B cell (primary cell): ENCODE measurements around the gene SLC12A7. TPM values are rescaled to one million over a fixed set of nuclear protein-coding genes. Genes with fewer than 3 reads are reported as not detected.

ENCODE experiments used
- ATAC-seq: fragments of 200-7000 bp; cut with Tn5 transposase; one replicate; pipeline ENCODE4 v1.10.0; 2021; ENCODE audit warnings: low read depth, mild to moderate bottlenecking, moderate number of reproducible peaks, moderate library complexity
- CTCF ChIA-PET: fragments of 350-600 bp; sonication (Branson Sonifier 250); formaldehyde crosslinking; loops from one replicate; lab custom pipeline; 2021; ENCODE audit warnings: antibody characterized with exemption, inconsistent platforms; lab: Charles Lee
- POLR2A ChIA-PET: fragments of 350-600 bp; sonication (Branson Sonifier 250); formaldehyde crosslinking; loops from one replicate; lab custom pipeline; 2021; ENCODE audit warnings: antibody characterized with exemption; lab: Charles Lee
- DNase-seq: peaks from one replicate; pipeline ENCODE4 v3.0.0; 2013
- H2AFZ ChIP-seq: 2 replicates; pipeline ENCODE4 v1.6.1; 2012; ENCODE audit warnings: mild to moderate bottlenecking, low read depth, low read length; ENCODE audit not compliant: insufficient read depth, poor library complexity, severe bottlenecking
- H3K27ac ChIP-seq, 2 donors: 1 replicate in 1 of 2; 2 replicates in 1 of 2; pipeline ENCODE4 v1.5.1; 2012 to 2013; ENCODE audit warnings: low read length in 2 of 2, mild to moderate bottlenecking in 2 of 2, moderate library complexity in 1 of 2
- H3K27me3 ChIP-seq, 4 experiments: fragments of 200-600 bp in 1 of 4; sonication (generic) in 1 of 4; replicated peaks in 1 of 4; 1 replicate in 2 of 4; 2 replicates in 2 of 4; pipeline versions ENCODE4 v1.6.1 to v1.7.0; 2013 to 2016; ENCODE audit warnings: low read length in 3 of 4, mild to moderate bottlenecking in 2 of 4, mixed read lengths in 1 of 4, moderate library complexity in 1 of 4; ENCODE audit not compliant: insufficient read depth in 4 of 4, control insufficient read depth in 3 of 4; ENCODE audit errors: control extremely low read depth in 1 of 4
- H3K36me3 ChIP-seq, 2 experiments: replicated peaks in 1 of 2; 1 replicate in 1 of 2; 2 replicates in 1 of 2; pipeline versions ENCODE4 v1.6.1 to v1.7.1; 2013; ENCODE audit warnings: low read length in 1 of 2; ENCODE audit not compliant: insufficient read depth in 2 of 2, control insufficient read depth in 1 of 2; ENCODE audit errors: control extremely low read depth in 1 of 2, extremely low read depth in 1 of 2
- H3K4me1 ChIP-seq, 2 donors: fragments of 200-600 bp in 1 of 2; sonication (generic) in 1 of 2; 1 replicate in 1 of 2; 2 replicates in 1 of 2; pipeline versions ENCODE4 v1.5.1 to v1.6.1; 2013 to 2017; ENCODE audit warnings: low read length in 2 of 2; ENCODE audit not compliant: control insufficient read depth in 2 of 2, insufficient read depth in 2 of 2
- H3K4me2 ChIP-seq: replicated peaks from 2 replicates; pipeline ENCODE3; 2012; ENCODE audit warnings: mild to moderate bottlenecking, low read depth, low read length; ENCODE audit not compliant: poor library complexity, severe bottlenecking
- H3K4me3 ChIP-seq, 5 experiments: fragments of 200-600 bp in 1 of 5; sonication (generic) in 1 of 5; 1 replicate in 3 of 5; 2 replicates in 2 of 5; pipeline versions ENCODE4 v1.5.1 to v1.7.0; 2011 to 2016; ENCODE audit warnings: low read length in 4 of 5, mild to moderate bottlenecking in 4 of 5, low read depth in 2 of 5, control low read depth in 1 of 5, moderate library complexity in 1 of 5; ENCODE audit not compliant: insufficient read depth in 1 of 5; ENCODE audit errors: control extremely low read depth in 1 of 5, extremely low read depth in 1 of 5
- H3K79me2 ChIP-seq: fragments of 200-600 bp; sonication (generic); one replicate; pipeline ENCODE4 v1.6.0; 2016; ENCODE audit warnings: low read length; ENCODE audit not compliant: control insufficient read depth, insufficient read depth
- H3K9ac ChIP-seq: fragments of 200-600 bp; sonication (generic); 2 replicates; pipeline ENCODE4 v1.6.1; 2017; ENCODE audit warnings: mild to moderate bottlenecking, low read length, moderate library complexity
- H3K9me3 ChIP-seq, 3 donors: one replicate each; pipeline versions ENCODE4 v1.6.1 to v1.7.1; 2013; ENCODE audit warnings: low read length in 2 of 3; ENCODE audit not compliant: control insufficient read depth in 2 of 3, insufficient read depth in 1 of 3; ENCODE audit errors: control extremely low read depth in 1 of 3
- H4K20me1 ChIP-seq: 2 replicates; pipeline ENCODE4 v1.6.0; 2012; ENCODE audit warnings: mild to moderate bottlenecking, low read length; ENCODE audit not compliant: insufficient read depth, control insufficient read depth, poor library complexity, severe bottlenecking
- H3K27ac Mint-ChIP-seq: one replicate; pipeline ENCODE4 v1.8.0; 2021; ENCODE audit warnings: mixed read lengths
- H3K27me3 Mint-ChIP-seq: one replicate; pipeline ENCODE4 v1.8.0; 2021; ENCODE audit warnings: mixed read lengths
- H3K4me1 Mint-ChIP-seq: one replicate; pipeline ENCODE4 v1.8.0; 2021; ENCODE audit warnings: mixed read lengths
- H3K4me3 Mint-ChIP-seq: one replicate; pipeline ENCODE4 v1.8.0; 2021; ENCODE audit warnings: mixed read lengths
- H3K9me3 Mint-ChIP-seq: one replicate; pipeline ENCODE4 v1.8.0; 2022; ENCODE audit warnings: mixed read lengths; ENCODE audit not compliant: insufficient read depth
- CTCF ChIP-seq: fragments of 200-600 bp; IDR thresholded peaks from one replicate; pipeline ENCODE4 v1.8.0; 2022; ENCODE audit warnings: antibody characterized with exemption, mild to moderate bottlenecking
- EZH2 ChIP-seq: IDR thresholded peaks from 2 replicates; pipeline ENCODE4 v1.6.1; 2012; ENCODE audit warnings: borderline replicate concordance, low read depth, mild to moderate bottlenecking, moderate library complexity, low read length; ENCODE audit not compliant: insufficient read depth, poor library complexity, severe bottlenecking
- WGBS: methylation state at CpG from one replicate; pipeline ENCODE4 v1.1.5; 2013; ENCODE audit warnings: missing lambda C conversion rate; ENCODE audit not compliant: insufficient coverage; 5-methylcytosine and 5-hydroxymethylcytosine counted together
- intact Hi-C: fragments of 100-400 bp; cut with micrococcal nuclease; formaldehyde crosslinking; loops from one replicate; pipeline ENCODE4 v1.10.0; 2022
- polyA plus RNA-seq: library from polyadenylated mRNA; depleted of rRNA; stranded (reverse); fragments of >200 nt; gene quantifications from 2 replicates; pipeline ENCODE4 v1.2.3, GENCODE V29; 2012
- total RNA-seq, 2 donors: library from RNA; stranded (reverse); fragments of 120-200 nt in 1 of 2; gene quantifications; 1 replicate in 1 of 2; 2 replicates in 1 of 2; pipeline versions ENCODE4 v1.2.3 to v1.2.4, GENCODE V29; 2013 to 2022

Gene SLC12A7
- total and polyA plus RNA-seq, 2 donors (not counting 1 experiment from before 2014, with no cell fraction given), result 25.5 to 34.4 TPM

DNA sequence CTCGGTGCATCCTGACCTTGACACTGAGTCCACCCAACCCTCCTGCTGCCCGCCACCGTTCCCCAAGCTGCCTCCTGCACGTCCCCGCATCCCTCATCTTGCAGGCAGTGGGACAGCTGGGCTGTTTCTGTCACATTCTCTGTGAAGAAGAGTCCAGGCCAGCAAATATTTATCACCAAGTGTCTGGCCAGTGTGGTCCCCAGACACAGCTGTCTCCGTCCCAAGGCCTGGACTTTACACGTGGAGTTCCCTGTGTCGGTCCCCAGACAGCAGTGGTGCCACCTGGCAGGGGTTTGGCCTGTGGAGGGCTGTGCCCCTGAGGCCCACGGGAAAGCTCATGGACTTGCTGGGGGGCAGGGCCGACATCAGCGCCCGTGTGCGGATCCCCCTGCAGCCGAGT, 9.2 kb upstream of the SLC12A7 start:
- Histone ChIP-seq H3K4me2 (no peak overlapping the region), H2AFZ (no peak overlapping the region), H3K36me3 (no peaks in the 10 kb centered on the region), H4K20me1 (no peaks in the 10 kb centered on the region), H3K9me3 (peaks cover 0 to 6% (median 0%) of the 10 kb centered on the region in 3 donors), H3K79me2 (no peaks in the 10 kb centered on the region), H3K4me1 (no peaks in the 10 kb centered on the region), H3K27ac (no peak overlapping the region), H3K9ac (no peak overlapping the region), H3K27me3 (no peaks in the 10 kb centered on the region), H3K4me3 (no peak overlapping the region)
- TF ChIP-seq CTCF, result no peak
- no peak for TF ChIP-seq EZH2
- peaks cover 7% of the 10 kb centered on the region for H3K27me3 Mint-ChIP-seq
- H3K4me3 Mint-ChIP-seq, result no peak overlapping the region
- H3K27ac Mint-ChIP-seq, result no peak overlapping the region
- 91% methylated on average over 14 of the region's 14 CpGs for WGBS
- ChIA-PET CTCF (no interaction called here), POLR2A (no interaction called here)
- no peak for DNase-seq
- no peak for ATAC-seq
- H3K4me1 Mint-ChIP-seq, result no peaks in the 10 kb centered on the region
- no peaks in the 10 kb centered on the region for H3K9me3 Mint-ChIP-seq
- intact Hi-C loops, result no loop called here

DNA sequence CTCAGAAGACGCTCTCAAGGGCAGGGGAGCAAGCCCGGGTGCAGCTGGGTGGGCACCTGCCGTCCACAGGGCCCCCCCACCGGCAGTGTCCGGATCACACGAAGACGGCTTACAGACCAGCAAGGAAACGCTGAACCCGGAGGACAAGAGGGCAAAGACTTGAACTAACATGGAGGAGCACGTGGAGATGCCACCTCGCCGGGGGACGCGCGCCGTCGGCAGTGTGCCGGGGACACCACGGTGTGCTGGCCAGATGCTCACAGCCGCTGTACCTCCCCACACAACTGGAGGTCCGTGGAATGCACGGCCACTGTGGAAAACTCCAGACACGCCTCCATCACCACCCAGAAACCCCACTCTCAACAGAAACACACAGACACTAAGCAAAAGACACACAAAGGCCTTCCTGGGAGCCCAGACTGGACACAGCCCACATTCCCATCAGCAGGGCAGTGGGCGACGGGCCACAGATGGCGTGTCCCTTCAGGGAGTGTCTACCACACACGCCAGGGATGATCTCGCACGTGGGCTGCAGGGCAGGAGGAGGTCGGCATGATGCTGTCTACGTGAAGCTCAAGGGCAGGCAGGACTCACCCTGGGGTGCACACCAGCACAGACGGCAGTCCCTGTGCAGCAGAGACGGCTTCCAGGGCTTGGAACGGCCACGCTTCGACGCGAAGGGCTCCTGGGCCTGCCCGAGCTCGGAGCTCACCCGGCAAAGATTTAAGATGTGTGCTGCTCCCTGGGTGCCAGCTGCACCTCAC, 8.6 kb upstream of the SLC12A7 start:
- H3K79me2 ChIP-seq, result no peaks in the 10 kb centered on the region
- peaks cover 7% of the 10 kb centered on the region for H3K27me3 Mint-ChIP-seq
- no peak overlapping the region for H3K4me3 Mint-ChIP-seq
- no peak overlapping the region for H3K4me2 ChIP-seq
- no peaks in the 10 kb centered on the region for H3K27me3 ChIP-seq
- intact Hi-C loops, result no loop called here
- H3K4me1 Mint-ChIP-seq, result no peaks in the 10 kb centered on the region
- H3K36me3 ChIP-seq, result no peaks in the 10 kb centered on the region
- no peaks in the 10 kb centered on the region for H3K9me3 Mint-ChIP-seq
- no peak overlapping the region for H3K27ac ChIP-seq
- ChIA-PET CTCF (no interaction called here), POLR2A (no interaction called here)
- DNase-seq (no peak), ATAC-seq (no peak)
- no peak overlapping the region for H3K4me3 ChIP-seq
- H3K9ac ChIP-seq, result no peak overlapping the region
- peaks cover 0 to 6% (median 0%) of the 10 kb centered on the region in 3 donors for H3K9me3 ChIP-seq
- H3K4me1 ChIP-seq, result no peaks in the 10 kb centered on the region
- TF ChIP-seq EZH2 (no peak), CTCF (no peak)
- WGBS, result 93% methylated on average over 41 of the region's 41 CpGs
- no peak overlapping the region for H3K27ac Mint-ChIP-seq
- H4K20me1 ChIP-seq, result no peaks in the 10 kb centered on the region
- no peak overlapping the region for H2AFZ ChIP-seq
